Chondrocyte (in vitro differentiated cells): ENCODE results near the gene MYO15B. TPM values are rescaled to one million over a fixed set of nuclear protein-coding genes. Genes with fewer than 3 reads are reported as not detected.
"Not testable (repeated sequence)": the region's sequence is repeated elsewhere in the genome, so short reads cannot be mapped to it uniquely, and the experiment has no call there.

Experiments used
- DNase-seq: peaks from one replicate; pipeline ENCODE4 v3.0.0; 2021; ENCODE audit warnings: mixed read lengths, low spot score
- H3K27ac Mint-ChIP-seq: one replicate; pipeline ENCODE4 v1.8.0; 2021; ENCODE audit warnings: mild to moderate bottlenecking, moderate library complexity, mixed read lengths; ENCODE audit not compliant: unreplicated experiment
- H3K27me3 Mint-ChIP-seq: 2 replicates; pipeline ENCODE4 v1.8.0; 2021; ENCODE audit warnings: low read depth, mixed read lengths
- H3K36me3 Mint-ChIP-seq: 2 replicates; pipeline ENCODE4 v1.8.0; 2021; ENCODE audit warnings: low read depth, mixed read lengths
- H3K4me1 Mint-ChIP-seq: 2 replicates; pipeline ENCODE4 v1.8.0; 2021; ENCODE audit warnings: low read depth, mild to moderate bottlenecking, mixed read lengths
- H3K4me3 Mint-ChIP-seq: one replicate; pipeline ENCODE4 v1.8.0; 2021; ENCODE audit warnings: mild to moderate bottlenecking, moderate library complexity, mixed read lengths; ENCODE audit not compliant: unreplicated experiment
- H3K9me3 Mint-ChIP-seq: 2 replicates; pipeline ENCODE4 v1.8.0; 2021; ENCODE audit warnings: low read depth, mixed read lengths
- CTCF ChIP-seq: fragments of 200-600 bp; sonication (generic); IDR thresholded peaks from 2 replicates; pipeline ENCODE4 v1.5.0; 2021; ENCODE audit warnings: antibody characterized with exemption, mild to moderate bottlenecking, moderate library complexity
- total RNA-seq: library from RNA; stranded (reverse); gene quantifications from 3 replicates; pipeline ENCODE4 v1.2.1, GENCODE V29; 2021

The MYO15B gene
- total RNA-seq, 1 donor from 2014 or later, result 16.0 TPM

- no peak for DNase-seq
- Mint-ChIP-seq H3K4me3 (no peak overlapping the region), H3K4me1 (no peaks in the 10 kb centered on the region), H3K27ac (no peak overlapping the region), H3K27me3 (no peaks in the 10 kb centered on the region), H3K9me3 (peaks cover 6% of the 10 kb centered on the region), H3K36me3 (peaks cover 2% of the 10 kb centered on the region)
- no peak for TF ChIP-seq CTCF
Observed at GRCh38 chr17:75589919-75590303, 2.3 kb downstream of the MYO15B start.

- no peaks in the 10 kb centered on the region for H3K4me1 Mint-ChIP-seq
- H3K9me3 Mint-ChIP-seq, result peaks cover 6% of the 10 kb centered on the region
- H3K36me3 Mint-ChIP-seq, result peaks cover 2% of the 10 kb centered on the region
- DNase-seq, result no peak
- TF ChIP-seq CTCF, result no peak
- H3K27ac Mint-ChIP-seq, result no peak overlapping the region
- no peaks in the 10 kb centered on the region for H3K27me3 Mint-ChIP-seq
- H3K4me3 Mint-ChIP-seq, result no peak overlapping the region
Observed at GRCh38 chr17:75590314-75590761, 2.7 kb downstream of the MYO15B start.

- Mint-ChIP-seq H3K27ac (no peak overlapping the region), H3K4me3 (no peak overlapping the region), H3K4me1 (no peaks in the 10 kb centered on the region), H3K9me3 (peaks cover under 1% of the 10 kb centered on the region), H3K27me3 (no peaks in the 10 kb centered on the region), H3K36me3 (no peaks in the 10 kb centered on the region)
- DNase-seq, result no peak
- TF ChIP-seq CTCF, result no peak
Observed at GRCh38 chr17:75590849-75591721, 3.5 kb downstream of the MYO15B start.

- no peak for DNase-seq
- Mint-ChIP-seq H3K27ac (no peak overlapping the region), H3K27me3 (no peaks in the 10 kb centered on the region), H3K4me3 (no peak overlapping the region), H3K9me3 (no peaks in the 10 kb centered on the region), H3K4me1 (no peaks in the 10 kb centered on the region), H3K36me3 (no peaks in the 10 kb centered on the region)
- no peak for TF ChIP-seq CTCF
Observed at GRCh38 chr17:75591722-75592302, 4.2 kb downstream of the MYO15B start.

- H3K4me1 Mint-ChIP-seq, result no peaks in the 10 kb centered on the region
- DNase-seq, result peak; percentile 89
- no peak overlapping the region for H3K4me3 Mint-ChIP-seq
- H3K9me3 Mint-ChIP-seq, result no peaks in the 10 kb centered on the region
- H3K27ac Mint-ChIP-seq, result no peak overlapping the region
- no peak for TF ChIP-seq CTCF
- H3K36me3 Mint-ChIP-seq, result no peaks in the 10 kb centered on the region
- H3K27me3 Mint-ChIP-seq, result peaks cover 2% of the 10 kb centered on the region
Observed at GRCh38 chr17:75592348-75593020, 4.9 kb downstream of the MYO15B start.

GRCh38 chr17:75593430-75593829, 5.8 kb downstream of the MYO15B start:
- H3K36me3 Mint-ChIP-seq, H3K27me3 Mint-ChIP-seq, DNase-seq, H3K9me3 Mint-ChIP-seq, H3K4me1 Mint-ChIP-seq, H3K27ac Mint-ChIP-seq, H3K4me3 Mint-ChIP-seq: not testable (repeated sequence)
